HG03565 (cell line): ENCODE measurements around the gene SERBP1.
"Not testable (repeated sequence)": the region's sequence is repeated elsewhere in the genome, so short reads cannot be mapped to it uniquely, and the experiment has no call there.

Experiments used
- ATAC-seq: cut with Tn5 transposase; IDR thresholded peaks from one replicate; pipeline ENCODE4 v1.9.1; 2021; ENCODE audit warnings: mild to moderate bottlenecking, moderate library complexity; ENCODE audit not compliant: unreplicated experiment

The SERBP1 gene

DNA sequence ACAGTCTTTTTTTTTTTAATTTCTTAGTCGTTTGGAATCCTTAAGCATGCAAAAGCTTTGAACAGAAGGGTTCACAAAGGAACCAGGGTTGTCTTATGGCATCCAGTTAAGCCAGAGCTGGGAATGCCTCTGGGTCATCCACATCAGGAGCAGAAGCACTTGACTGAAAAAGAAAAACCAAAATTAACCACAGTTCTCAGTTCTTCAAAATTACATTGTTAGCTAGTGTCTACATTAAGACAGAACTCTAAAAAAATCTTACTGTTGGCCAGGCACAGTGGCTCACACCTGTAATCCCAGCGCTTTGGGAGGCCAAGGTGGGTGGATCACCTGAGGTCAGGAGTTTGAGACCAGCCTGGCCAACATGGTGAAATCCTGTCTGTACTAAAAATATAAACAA lies 17.1 kb downstream of the SERBP1 start:
- ATAC-seq: not testable (repeated sequence)

DNA sequence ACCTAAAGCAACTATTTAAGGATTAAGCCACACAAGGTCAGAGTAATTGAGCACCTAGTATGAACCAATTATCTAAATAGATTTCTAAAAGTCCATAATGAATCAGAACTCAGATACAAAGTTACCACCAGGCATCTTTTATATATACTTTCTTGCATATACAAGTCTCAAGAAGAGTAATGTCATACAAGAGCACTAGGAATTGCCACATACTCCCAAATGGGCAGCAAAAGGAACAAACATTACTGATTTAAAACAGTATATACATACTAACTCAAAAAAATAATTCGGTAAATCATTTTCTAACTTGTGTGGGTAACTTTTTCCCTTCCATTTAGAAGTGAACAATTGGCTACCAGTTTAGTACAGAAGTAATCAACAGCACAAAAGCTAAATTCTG lies 22.1 kb downstream of the SERBP1 start:
- ATAC-seq: no peak

DNA sequence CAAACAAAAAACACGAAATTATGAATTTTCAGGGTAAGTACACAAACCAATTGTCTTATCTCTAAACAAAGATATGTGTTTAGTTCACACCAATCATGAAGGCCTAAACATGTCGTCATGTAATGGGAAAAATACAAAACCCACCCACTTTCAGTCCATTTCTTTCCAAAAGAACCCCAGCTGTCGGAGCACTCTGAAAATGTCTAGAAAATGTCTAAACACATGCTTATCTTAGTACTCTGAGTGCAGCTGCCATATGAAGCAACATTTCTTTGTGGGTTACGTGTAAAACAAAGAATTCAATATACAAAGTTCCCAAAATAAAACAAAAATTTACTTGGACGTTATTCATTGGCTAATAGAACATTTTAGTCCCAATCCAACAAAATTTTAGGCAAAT lies 22.7 kb downstream of the SERBP1 start:
- no peak for ATAC-seq

DNA sequence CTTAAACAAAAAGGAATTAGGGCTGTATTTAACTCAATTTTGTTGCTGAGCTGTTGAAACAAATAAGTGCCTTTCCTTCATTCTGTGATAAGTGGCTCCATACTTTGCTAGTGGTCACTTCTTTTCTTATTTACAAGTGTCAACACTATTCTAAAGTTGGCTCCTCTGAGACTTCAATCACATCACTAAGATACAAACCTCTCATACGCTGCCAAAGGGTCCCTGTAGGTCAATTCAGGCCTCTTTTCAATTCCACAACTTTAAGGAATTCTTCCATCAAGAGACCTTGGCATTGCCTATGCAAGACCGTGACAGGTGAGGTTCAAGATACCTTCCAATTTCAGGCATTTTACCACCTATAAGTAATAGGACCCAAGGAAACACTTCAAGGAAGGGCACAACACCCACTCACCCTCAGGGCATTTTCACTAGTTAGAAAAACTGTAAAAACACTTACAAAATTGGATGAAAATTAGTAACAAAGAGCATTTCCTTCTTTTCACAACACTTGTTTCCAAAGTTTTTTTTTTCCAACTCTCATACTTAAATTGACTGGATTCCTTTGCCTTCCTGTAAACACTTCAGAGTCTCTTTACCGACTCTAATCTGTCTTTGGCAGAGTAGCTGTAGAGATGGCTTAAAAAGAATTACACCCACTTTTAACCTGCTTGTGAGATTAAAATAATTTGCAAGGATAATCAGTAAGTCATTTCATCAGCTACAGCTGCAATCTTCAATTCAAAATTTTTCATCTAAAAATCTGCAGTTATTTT lies 24.5 kb downstream of the SERBP1 start:
- ATAC-seq: no peak

DNA sequence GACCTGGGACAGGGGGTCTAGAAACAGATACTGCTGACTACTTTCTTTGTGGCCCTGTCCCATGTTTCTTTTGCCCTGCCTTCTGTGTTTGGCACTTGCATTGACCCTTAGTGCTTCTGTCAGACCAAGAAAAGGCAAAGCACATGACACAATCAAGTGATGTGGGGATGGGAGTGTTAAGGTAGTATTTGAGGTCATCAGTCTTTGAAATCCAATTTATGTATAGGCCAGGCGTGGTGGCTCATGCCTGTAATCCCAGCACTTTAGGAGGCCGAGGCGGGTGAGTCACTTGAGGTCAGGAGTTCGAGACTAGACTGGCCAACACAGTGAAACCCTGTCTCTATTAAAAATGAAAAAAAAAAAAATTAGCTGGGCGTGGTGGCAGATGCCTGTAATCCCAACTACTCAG lies 26.0 kb downstream of the SERBP1 start:
- ATAC-seq: no peak

DNA sequence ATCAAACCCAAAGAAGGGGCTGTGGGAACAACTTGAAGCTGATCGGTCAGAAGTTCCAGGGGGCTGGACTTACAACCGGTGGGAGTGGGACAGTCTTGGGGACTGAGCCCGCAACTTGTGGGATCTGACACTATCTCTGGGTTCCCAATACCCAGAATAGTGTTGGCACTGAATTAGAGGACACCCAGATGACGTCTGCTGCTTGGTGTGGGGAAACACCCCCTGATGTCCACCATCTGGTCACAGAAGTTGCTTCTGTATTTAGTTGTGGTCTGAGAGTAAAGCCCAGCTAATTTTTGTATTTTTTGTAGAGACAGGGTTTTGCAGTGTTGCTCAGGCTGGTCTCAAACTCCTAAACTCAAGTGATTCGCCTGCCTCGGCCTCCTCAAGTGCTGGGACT lies 28.8 kb downstream of the SERBP1 start:
- ATAC-seq: no peak

DNA sequence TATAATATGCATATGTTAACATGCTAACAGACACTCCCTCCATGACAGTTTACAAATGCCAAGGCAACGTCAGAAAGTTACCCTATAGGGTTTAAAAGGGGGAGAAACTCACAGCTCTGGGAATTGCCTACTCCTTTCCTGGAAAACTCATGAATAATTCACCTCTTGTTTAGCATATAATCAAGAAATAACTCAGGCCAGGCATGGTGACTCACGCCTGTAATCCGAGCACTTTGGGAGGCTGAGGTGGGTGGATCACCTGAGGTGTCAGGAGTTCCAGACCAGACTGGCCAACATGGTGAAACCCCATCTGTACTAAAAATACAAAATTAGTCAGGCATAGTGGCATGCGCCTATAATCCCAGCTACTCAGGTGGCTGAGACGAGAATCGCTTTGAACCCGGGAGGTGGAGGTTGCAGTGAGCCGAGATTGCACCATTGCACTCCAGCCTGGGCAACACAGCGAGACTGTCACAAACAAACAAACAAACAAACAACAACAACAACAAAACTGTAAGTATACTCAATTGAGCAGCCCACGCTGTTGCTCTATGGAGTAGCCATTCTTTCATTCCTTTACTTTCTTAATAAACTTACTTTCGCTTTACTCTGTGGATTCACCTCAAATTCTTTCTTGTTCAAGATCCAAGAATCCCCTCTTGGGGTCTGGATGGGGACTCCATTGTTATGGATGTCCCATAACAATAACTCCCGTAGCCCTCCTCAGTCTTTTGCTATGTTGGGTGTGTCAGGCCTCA lies 30.0 kb downstream of the SERBP1 start:
- not testable (repeated sequence) for ATAC-seq

DNA sequence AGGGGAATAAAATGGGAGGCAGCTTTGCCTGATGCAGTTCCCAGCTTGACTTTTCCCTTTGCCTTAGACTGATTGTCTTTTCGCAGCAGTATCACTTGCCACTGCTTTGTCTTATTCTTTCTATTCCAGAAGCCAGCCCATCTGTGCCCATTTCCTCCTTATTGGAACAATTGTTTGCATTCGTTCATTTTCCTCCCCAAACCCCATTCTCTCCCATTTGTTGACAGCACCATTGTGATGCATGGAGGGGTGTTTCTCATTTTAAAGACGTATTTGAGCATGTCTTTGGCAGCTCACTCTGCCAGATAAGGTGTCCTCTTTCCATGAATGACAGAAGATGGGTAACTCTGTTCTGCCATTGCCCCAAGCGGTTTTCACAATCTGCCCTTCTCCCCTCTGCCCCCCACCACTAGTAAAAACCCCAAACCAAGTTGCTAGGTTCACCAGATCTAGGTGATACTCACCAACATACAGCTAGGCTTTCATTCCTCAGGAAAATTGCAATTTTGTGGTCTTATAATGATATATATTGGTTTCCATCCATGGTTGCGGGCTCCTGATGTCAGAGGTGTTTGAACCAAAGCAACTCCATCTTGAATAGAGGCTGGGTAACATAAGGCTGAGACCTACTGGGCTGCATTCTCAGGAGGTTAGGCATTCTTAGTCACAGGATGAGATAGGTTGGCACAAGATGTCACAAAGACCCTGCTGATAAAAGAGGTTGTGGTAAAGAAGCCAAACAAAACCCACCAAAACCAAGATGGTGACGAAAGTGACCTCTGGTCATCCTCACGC lies 30.8 kb downstream of the SERBP1 start:
- ATAC-seq: no peak

DNA sequence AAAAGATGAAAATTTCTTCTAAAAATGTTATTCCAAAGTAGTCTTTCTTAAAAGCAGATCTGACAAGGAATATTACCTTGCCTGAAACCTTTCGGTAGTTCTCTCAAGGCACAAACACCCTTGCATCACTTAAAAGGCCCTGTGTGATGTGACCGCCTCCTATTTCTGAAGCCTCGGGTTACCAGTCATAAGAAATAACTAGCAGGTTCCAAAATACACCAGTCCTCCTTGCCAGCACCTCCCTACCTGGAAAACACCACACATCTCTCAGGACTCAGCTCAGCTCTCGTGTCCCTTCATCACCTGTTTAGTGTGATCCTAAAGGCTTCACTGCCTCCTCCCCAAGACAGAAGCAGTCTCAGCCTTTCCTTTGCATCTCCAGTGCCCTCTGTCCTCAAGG lies 35.7 kb downstream of the SERBP1 start:
- no peak for ATAC-seq

DNA sequence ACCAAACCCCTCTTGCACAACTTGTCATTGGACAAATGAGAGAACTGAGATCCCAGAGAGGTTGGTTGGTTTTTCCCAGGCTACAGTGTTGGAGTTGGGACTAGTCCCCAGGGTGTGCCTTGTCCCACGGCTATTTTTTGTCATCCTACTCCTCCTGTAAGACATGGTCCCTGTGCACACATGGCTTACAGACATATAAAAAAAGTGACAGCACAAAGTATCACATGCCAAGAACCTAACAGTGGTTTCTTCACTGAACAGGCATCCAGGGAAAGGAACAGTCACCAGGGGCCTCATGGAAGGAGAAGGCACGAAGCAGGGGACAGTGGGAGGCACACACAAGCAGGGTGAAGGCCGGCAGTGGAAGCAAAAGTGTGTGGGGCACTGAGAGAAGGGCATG lies 36.5 kb downstream of the SERBP1 start:
- ATAC-seq: no peak

DNA sequence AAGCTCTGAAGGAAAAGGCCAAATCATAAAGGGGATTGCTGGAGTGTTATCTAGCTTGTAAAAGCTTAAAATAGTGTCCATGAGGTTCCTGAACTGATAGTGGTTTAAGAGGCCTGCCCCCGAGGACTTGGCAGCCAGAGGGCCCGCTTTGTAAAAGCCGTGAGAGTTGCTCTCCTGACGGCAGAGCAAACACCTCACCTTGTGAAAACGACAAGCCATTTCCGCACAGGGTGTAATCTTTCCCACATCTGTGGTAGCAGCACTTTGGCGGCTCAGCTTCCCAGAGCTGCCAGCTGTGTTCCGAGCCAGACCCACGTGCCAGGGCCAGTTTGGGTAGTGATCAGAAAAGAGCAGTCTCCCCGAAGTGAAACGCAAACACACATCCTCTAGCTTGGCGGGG lies 37.0 kb downstream of the SERBP1 start:
- ATAC-seq: no peak

DNA sequence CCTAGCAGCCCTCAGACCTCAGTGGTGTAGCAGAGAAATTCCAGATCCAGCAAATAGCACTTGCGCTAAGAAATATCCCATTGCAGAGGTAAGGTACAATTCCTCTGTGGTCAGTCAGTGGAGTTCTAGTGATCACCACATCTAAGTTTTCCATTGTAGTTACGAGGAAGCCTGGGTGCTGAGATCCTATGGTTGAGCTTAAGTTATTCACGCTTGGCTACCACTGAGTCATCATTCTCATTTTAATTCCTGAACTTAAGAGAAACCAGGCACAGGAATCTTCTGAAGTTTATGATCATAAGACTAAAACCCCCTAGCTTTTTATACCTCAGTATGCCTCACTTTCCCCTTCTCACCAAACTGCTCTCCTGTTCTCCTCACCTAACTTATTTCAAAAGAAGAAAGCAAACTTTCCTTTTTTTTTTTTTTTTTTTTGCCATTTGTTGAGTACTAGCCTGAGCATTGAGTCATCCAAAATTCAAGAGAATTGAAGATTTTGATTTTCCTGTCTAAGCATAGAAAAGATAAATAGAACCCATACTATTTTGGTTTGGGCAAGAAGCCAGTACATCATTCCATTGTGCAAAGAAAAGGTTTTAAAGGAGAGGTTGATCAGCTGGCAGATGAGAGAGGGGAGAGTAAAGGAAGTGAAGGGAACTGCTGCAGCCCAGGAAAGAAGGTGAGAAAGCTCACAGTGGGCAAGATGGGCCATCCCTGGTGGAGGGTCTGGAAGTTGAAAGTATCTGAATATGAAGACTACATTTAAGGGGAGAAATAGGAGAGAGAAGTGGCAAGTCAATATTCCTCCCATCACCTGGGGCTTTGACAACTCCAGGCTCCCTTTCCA lies 39.9 kb downstream of the SERBP1 start:
- no peak for ATAC-seq

DNA sequence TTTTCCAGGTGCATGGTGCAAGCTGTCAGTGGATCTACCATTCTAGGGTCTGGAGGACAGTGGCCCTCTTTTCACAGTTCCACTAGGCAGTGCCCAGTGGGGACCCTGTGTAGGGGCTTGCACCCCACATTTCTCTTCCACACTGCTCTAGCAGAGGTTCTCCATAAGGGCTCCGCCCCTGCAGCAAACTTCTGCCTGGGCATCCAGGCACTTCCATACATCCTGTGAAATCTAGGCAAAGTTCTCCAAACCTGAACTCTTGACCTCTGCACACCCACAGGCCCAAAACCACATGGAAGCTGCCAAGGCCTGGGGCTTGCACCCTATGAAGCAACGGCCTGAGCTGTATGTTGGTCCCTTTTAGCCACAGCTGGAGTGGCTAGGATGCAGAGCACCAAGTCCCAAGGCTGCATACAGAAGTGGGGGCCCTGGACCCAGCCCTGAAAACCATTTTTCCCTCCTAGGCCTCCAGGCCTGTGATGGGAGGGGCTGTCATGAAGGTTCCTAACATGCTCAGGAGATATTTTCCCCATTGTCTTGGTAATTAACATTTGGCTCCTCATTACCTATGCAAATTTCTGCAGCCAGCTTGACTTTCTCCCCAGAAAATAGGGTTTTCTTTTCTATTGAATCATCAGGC lies 46.1 kb downstream of the SERBP1 start:
- no peak for ATAC-seq

DNA sequence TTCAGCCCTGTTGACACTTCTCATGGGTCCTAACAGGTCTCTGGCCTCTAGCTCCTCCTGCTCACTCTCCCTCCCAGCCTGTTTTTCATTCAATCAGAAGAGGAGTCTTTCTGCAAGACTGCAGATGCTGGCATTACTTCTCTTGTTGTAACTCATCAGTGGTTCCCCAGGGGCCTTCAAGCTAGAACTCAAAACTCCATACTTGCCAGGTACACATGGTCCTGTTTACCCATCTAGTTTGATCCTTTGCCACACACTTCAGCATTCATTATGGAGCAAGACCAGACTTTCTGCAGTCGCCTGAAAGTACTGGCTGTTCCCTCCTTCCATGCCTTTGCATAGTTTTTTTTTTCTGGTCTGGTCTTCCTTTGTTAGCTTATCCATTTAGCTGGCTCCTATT lies 47.9 kb downstream of the SERBP1 start:
- ATAC-seq: no peak

DNA sequence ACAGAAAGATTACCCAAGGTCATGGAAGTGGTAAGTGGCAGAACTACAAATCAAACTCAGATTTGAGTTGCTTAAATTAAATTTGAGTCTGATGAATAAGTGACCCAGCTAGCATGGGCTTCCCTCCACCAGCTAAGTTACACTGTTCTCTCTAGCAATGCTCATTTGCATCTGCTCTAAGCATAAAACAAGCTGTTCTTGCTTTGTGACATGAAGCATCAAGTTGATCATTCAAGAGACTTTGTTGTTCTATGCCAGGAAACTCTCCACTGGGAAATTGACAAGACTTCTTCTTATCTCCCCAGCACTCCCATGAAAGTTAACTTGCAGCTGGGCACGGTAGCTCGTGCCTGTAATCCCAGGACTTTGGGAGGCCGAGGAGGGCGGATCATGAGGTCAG lies 49.0 kb downstream of the SERBP1 start:
- ATAC-seq: no peak

DNA sequence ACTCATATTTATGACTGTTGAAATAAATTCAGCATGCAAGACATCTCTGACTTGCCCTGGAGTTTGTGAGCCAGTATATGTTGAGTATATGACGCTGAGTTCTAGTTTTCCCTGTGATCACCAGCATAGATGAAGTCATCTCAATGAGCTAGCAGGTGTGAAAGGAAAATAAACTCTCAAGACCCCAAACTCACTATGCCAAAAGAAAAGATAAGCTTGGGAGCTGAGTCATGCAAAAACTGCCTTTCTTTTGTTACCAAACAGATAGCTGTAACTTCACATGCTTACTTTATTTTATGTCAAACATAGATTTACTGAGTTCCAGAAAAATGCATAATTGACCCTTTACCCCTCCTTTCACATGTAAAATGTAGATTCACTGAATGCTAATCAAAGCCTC lies 52.9 kb downstream of the SERBP1 start:
- ATAC-seq: no peak

DNA sequence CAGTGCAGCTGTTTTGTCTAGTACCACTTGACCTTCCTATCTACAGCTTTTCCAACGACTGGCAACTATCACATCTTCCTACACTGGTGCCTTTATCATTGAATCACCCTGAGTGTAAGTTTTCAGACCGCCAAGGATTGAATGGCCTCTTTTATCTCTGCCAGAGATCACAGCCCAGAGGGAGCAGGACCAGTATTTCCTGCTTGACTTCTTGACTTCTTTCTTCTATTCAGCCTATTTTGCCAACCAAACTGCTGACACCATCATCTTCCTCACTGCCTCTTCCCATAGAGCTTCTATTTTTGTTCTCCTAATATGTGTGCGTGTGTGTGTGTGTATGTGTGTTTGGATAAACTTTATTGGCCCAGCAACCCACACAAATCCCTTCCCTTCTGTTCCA lies 53.8 kb downstream of the SERBP1 start:
- ATAC-seq: no peak

DNA sequence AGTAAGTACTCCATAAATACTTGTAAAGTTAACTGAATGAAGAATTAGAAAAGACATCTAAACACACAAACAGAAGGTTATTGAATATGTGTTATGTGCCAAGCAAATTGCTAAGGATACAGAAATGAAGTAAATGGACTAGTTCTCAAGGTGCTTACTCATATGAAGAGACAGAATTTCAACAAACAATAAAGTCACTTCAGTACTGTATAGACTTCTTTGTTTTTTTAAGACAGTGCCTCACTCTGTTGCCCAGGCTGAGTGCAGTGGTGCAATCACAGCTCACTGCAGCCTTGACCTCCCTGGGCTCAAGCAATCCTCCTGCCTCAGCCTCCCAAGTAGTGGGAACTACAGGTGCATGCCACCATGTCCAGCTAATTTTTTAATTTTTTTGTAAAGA lies 57.3 kb downstream of the SERBP1 start:
- no peak for ATAC-seq

DNA sequence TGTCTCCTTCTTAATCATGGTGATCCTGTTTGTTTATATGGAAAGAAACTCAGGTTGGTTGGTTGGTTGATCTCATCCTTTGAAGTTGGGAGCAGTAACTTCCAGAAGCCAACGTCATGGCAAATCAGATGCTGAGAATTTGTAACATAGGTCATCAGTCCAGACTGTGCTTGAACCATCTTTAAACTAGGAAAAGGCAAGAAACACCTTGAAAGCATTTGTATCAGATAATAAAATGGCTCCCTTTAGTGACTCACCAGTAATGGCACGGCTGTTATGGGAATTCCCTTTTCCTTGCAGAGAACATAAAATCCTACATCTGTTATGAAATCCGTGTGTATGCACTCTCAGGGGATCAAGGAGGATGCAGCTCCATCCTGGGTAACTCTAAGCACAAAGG lies 58.1 kb downstream of the SERBP1 start:
- ATAC-seq: no peak

DNA sequence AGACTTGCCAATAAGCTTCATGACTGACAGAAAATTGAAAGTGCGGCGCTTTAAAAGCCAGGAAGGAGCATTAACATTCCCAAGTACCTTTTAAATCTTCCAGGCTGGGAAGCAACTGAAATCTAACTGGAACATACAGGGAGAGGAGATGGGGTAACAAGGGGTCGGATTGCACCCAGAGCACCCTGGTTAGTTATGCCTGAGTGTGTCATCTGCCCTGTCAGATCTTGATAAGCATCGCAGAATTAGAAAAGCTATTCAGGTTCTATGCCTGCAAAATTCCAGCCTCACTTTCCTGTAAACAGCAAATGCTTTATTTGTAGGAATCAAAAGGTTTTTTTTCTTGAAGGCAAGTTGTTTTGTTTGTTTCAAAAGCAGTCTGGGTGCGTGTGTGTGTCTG lies 58.5 kb downstream of the SERBP1 start:
- ATAC-seq: no peak
